Neural cell (in vitro differentiated cells): ENCODE data around the gene SMC2.

Experiments used
- CTCF ChIP-seq: fragments of 450-650 bp; IDR thresholded peaks from 2 replicates; pipeline ENCODE4 v1.5.1; 2014; ENCODE audit warnings: antibody characterized with exemption, mild to moderate bottlenecking, moderate library complexity; ENCODE audit not compliant: poor library complexity, severe bottlenecking
- EP300 ChIP-seq: fragments of 450-650 bp; conservative IDR thresholded peaks from 2 replicates; pipeline ENCODE4 v1.6.1; 2014; ENCODE audit warnings: antibody characterized with exemption, mild to moderate bottlenecking, moderate library complexity; ENCODE audit not compliant: poor library complexity, severe bottlenecking
- EZH2 ChIP-seq: fragments of 200-600, 300-800 bp; shearing (Covaris generic), sonication (generic); IDR thresholded peaks from 2 replicates; pipeline ENCODE4 v1.6.1; 2014; ENCODE audit warnings: antibody characterized with exemption, low read length, borderline replicate concordance, mild to moderate bottlenecking; ENCODE audit not compliant: insufficient read depth, poor library complexity, severe bottlenecking
- MXI1 ChIP-seq: fragments of 450-650 bp; conservative IDR thresholded peaks from 2 replicates; pipeline ENCODE4 v1.6.1; 2014; ENCODE audit warnings: antibody characterized with exemption, mild to moderate bottlenecking; ENCODE audit not compliant: poor library complexity, severe bottlenecking
- POLR2AphosphoS5 ChIP-seq: IDR thresholded peaks from 2 replicates; pipeline ENCODE4 v1.6.1; 2012
- RAD21 ChIP-seq: fragments of 450-650 bp; conservative IDR thresholded peaks from 2 replicates; pipeline ENCODE4 v1.6.1; 2014; ENCODE audit warnings: antibody characterized with exemption, mild to moderate bottlenecking, moderate library complexity
- REST ChIP-seq: IDR thresholded peaks from 2 replicates; pipeline ENCODE4 v1.6.1; 2012; ENCODE audit warnings: borderline replicate concordance
- SMC3 ChIP-seq: fragments of 450-650 bp; conservative IDR thresholded peaks from 2 replicates; pipeline ENCODE4 v1.6.1; 2014; ENCODE audit warnings: antibody characterized with exemption, mild to moderate bottlenecking, moderate library complexity; ENCODE audit not compliant: poor library complexity
- TAF1 ChIP-seq: IDR thresholded peaks from 2 replicates; pipeline ENCODE4 v1.6.1; 2012; ENCODE audit warnings: low read depth

- TF ChIP-seq SMC3 = no peak
- no peak for TF ChIP-seq CTCF
- TF ChIP-seq REST = no peak
- no peak for TF ChIP-seq RAD21
- no peak for TF ChIP-seq POLR2AphosphoS5
- no peak for TF ChIP-seq TAF1
- TF ChIP-seq EP300 = no peak
- TF ChIP-seq MXI1 = no peak
- no peak for TF ChIP-seq EZH2
These were observed 44.2 kb downstream of the SMC2 start for GRCh38 chr9:104138243-104138868.
